Measurements from ENCODE around the gene QSOX2. TPM values are rescaled to one million over a fixed set of nuclear protein-coding genes. Genes with fewer than 3 reads are reported as not detected.

QSOX2 gene
- total RNA-seq, 2 donors from 2014 or later, result 4.3 to 12.2 TPM

DNA sequence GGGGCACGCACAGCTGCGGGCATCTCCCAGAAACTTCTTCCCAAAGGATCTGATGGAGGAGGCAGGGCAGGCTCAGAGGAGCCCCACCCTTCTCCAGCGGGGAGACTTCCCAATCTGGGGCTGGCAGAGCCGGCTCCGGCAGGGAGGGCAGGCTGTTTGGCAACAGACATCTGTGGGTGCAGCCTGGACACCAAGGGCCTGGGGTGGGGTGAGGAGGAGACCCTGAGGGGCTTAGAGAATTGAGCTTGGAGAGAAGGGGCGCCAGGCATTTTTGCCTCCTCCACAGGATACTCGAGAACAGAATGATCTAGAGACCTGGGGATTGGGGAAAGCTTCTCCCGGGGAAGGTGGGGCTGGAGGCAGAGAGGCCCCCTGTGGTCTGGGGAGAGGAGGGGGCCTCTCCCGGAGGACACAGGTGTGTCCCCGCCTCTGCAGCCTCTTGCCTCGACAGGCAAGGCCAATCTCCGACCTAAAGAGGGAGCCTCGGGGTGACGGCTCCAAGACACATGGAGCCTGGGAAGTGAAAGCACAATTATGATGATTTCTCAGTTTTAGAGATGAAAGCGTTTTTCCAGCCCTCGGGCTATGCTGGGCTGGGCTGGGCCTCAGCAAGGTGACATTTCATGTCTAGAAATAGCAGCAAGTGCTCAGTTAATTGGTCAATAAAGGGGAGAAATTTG, 49.1 kb downstream of the QSOX2 start:
- intact Hi-C loops (cut with DNase I), result no loop called here
- no peak overlapping the region for H3K4me3 ChIP-seq
- no peaks in the 10 kb centered on the region for H3K36me3 ChIP-seq
- DNase-seq (ENCODE audit: low spot score), result no peak
- H3K27ac ChIP-seq, result no peak overlapping the region
- peaks cover 86% of the 10 kb centered on the region for H3K27me3 ChIP-seq (replicated peaks; ENCODE audit: insufficient read depth)
- TF ChIP-seq, protein P1, sequence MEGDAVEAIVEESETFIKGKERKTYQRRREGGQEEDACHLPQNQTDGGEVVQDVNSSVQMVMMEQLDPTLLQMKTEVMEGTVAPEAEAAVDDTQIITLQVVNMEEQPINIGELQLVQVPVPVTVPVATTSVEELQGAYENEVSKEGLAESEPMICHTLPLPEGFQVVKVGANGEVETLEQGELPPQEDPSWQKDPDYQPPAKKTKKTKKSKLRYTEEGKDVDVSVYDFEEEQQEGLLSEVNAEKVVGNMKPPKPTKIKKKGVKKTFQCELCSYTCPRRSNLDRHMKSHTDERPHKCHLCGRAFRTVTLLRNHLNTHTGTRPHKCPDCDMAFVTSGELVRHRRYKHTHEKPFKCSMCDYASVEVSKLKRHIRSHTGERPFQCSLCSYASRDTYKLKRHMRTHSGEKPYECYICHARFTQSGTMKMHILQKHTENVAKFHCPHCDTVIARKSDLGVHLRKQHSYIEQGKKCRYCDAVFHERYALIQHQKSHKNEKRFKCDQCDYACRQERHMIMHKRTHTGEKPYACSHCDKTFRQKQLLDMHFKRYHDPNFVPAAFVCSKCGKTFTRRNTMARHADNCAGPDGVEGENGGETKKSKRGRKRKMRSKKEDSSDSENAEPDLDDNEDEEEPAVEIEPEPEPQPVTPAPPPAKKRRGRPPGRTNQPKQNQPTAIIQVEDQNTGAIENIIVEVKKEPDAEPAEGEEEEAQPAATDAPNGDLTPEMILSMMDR (IDR thresholded peaks at IDR 0.05), result no peak
- no peak for TF ChIP-seq POLR2AphosphoS5 (IDR thresholded peaks at IDR 0.05)
- H3K9me3 ChIP-seq, result no peaks in the 10 kb centered on the region
- 1% methylated on average over 16 of the region's 16 CpGs for WGBS
- H3K4me1 ChIP-seq (replicated peaks), result no peaks in the 10 kb centered on the region

DNA sequence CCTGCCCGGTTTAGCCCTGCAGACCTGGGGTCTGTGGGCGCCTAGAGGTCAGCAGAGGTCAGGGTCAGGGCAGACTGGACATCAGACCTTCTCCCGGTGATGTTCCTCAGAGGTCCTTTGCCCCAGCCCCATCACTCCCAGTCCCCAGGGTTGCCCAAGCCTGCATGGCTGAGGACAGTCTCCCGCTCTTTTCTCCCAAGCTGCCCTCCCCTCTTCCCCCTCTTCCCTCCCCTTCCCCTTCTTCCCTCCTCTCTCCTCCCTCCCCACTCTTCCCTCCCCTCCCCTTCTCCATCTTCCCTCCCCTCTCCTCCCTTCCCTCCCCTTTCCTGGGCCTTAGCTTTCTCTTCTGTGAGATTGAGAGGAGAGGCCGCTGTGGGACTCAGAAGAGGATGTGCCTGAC, 51.1 kb downstream of the QSOX2 start:
- Histone ChIP-seq H3K4me1 (replicated peaks) (no peaks in the 10 kb centered on the region), H3K9me3 (no peaks in the 10 kb centered on the region), H3K4me3 (no peak overlapping the region), H3K27ac (no peak overlapping the region), H3K27me3 (replicated peaks; ENCODE audit: insufficient read depth) (peaks cover 74% of the 10 kb centered on the region), H3K36me3 (no peaks in the 10 kb centered on the region)
- intact Hi-C loops (cut with DNase I), result no loop called here
- TF ChIP-seq, protein P1 (IDR thresholded peaks at IDR 0.05), result no peak
- TF ChIP-seq POLR2A (IDR thresholded peaks at IDR 0.05), result no peak
- TF ChIP-seq POLR2AphosphoS5 (IDR thresholded peaks at IDR 0.05), result no peak
- WGBS, result 22% methylated on average over 5 of the region's 5 CpGs
- DNase-seq (ENCODE audit: low spot score), result no peak

DNA sequence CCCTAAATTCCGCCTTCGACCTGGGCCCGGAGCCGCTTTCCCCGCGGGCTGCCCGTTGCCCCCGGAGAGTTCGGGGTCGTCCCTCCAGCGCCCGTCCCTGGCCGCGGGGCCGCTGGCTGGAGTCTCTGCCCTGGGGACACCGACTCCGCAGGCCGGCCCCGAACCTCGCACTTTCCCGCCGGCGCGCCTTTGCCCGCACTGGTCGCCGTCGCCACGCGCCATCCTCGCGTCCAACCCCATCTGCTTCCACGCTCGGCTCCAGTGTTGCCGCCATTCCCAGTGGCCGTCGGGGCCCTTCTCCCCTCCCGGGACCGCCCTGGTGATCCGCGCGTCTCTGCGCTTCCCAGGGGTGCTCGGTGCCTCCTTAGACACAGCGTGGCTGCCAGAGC, 51.7 kb downstream of the QSOX2 start:
- no peak for TF ChIP-seq POLR2AphosphoS5 (IDR thresholded peaks at IDR 0.05)
- no peak for TF ChIP-seq POLR2A (IDR thresholded peaks at IDR 0.05)
- TF ChIP-seq, protein P1 (IDR thresholded peaks at IDR 0.05), result no peak
- intact Hi-C loops (cut with DNase I), result no loop called here
- WGBS, result 3% methylated on average over 40 of the region's 45 CpGs
- H3K27ac ChIP-seq, result no peak overlapping the region
- no peaks in the 10 kb centered on the region for H3K36me3 ChIP-seq
- no peaks in the 10 kb centered on the region for H3K9me3 ChIP-seq
- no peaks in the 10 kb centered on the region for H3K4me1 ChIP-seq (replicated peaks)
- peaks cover 68% of the 10 kb centered on the region for H3K27me3 ChIP-seq (replicated peaks; ENCODE audit: insufficient read depth)
- DNase-seq (ENCODE audit: low spot score), result no peak
- H3K4me3 ChIP-seq, result no peak overlapping the region

DNA sequence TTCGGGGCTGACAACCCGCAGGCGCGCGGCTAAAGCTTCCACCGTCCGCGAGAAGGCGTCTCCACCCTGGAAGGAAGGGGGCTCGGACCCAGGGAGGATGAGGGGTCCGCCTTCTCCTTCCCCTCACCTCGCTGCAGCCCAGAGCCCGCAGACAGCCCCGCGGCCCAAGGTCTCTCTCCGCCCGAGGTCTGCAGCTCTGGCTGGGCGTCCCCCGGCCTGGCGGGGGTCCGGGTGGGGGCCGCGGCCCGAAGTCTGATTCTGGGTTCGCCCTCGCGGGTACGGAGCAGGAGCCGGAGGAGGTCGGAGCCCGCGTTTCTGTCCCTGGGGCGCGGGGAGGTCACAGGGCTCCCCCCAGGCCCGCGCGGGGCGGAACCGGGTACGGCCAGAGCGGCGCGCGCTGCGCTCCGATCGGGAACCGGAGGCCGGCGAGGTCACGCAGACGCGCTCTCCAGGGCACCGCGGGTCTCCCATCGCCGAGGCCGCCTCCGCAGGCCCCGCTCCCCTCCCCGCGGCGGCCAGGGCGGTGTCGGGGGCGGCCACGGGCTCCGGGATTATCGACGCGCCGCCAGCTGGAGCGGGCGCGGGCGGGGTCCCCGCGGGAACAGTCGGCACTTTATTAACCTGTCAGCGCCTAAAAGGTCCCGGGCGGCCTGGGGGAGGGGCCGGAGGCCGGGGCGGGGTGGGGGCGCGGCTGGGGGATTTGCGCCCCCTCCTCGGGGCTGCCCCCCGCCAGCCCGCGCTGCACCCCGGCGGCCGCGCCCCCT, 52.3 kb downstream of the QSOX2 start:
- no peak overlapping the region for H3K4me3 ChIP-seq
- H3K36me3 ChIP-seq, result no peaks in the 10 kb centered on the region
- intact Hi-C loops (cut with DNase I), result no loop called here
- H3K4me1 ChIP-seq (replicated peaks), result no peaks in the 10 kb centered on the region
- H3K27ac ChIP-seq, result no peak overlapping the region
- DNase-seq (ENCODE audit: low spot score), result no peak
- TF ChIP-seq, protein P1 (IDR thresholded peaks at IDR 0.05), result no peak
- no peak for TF ChIP-seq POLR2AphosphoS5 (IDR thresholded peaks at IDR 0.05)
- TF ChIP-seq POLR2A (IDR thresholded peaks at IDR 0.05), result no peak
- H3K9me3 ChIP-seq, result no peaks in the 10 kb centered on the region
- peaks cover 64% of the 10 kb centered on the region for H3K27me3 ChIP-seq (replicated peaks; ENCODE audit: insufficient read depth)
- WGBS, result 3% methylated on average over 31 of the region's 96 CpGs
